Stimulated activated naive B cell treated with anti-CD40 and anti-IgM and Interleukin-4, amounts not matched to agents 10 μg/mL and 1 μg/mL and 100 μg/mL, for 72 hours (primary cell): ENCODE measurements around the gene USP28.

Experiments
- ATAC-seq, 2 donors: fragments of 150-1000 bp; cut with Tn5 transposase; replicated peaks; 2 replicates each; pipeline ENCODE4 v1.10.0; 2021; ENCODE audit warnings: moderate library complexity in 1 of 2
- DNase-seq: peaks from one replicate; pipeline ENCODE4 v3.0.0; 2021
- H3K27ac Mint-ChIP-seq: one replicate; pipeline ENCODE4 v1.8.0; 2022; ENCODE audit warnings: mild to moderate bottlenecking, mixed read lengths
- H3K27me3 Mint-ChIP-seq, 2 donors: one replicate each; pipeline ENCODE4 v1.8.0; 2022; ENCODE audit warnings: mixed read lengths in 2 of 2
- H3K36me3 Mint-ChIP-seq, 2 donors: one replicate each; pipeline ENCODE4 v1.8.0; 2022; ENCODE audit warnings: mixed read lengths in 2 of 2, mild to moderate bottlenecking in 1 of 2
- H3K4me1 Mint-ChIP-seq, 2 donors: one replicate each; pipeline ENCODE4 v1.8.0; 2022; ENCODE audit warnings: mixed read lengths in 2 of 2, mild to moderate bottlenecking in 1 of 2
- H3K4me3 Mint-ChIP-seq, 2 donors: one replicate each; pipeline ENCODE4 v1.8.0; 2022; ENCODE audit warnings: mild to moderate bottlenecking in 2 of 2, mixed read lengths in 2 of 2, moderate library complexity in 1 of 2
- H3K9me3 Mint-ChIP-seq, 2 donors: one replicate each; pipeline ENCODE4 v1.8.0; 2022; ENCODE audit warnings: mixed read lengths in 2 of 2, mild to moderate bottlenecking in 1 of 2

Gene USP28

DNA sequence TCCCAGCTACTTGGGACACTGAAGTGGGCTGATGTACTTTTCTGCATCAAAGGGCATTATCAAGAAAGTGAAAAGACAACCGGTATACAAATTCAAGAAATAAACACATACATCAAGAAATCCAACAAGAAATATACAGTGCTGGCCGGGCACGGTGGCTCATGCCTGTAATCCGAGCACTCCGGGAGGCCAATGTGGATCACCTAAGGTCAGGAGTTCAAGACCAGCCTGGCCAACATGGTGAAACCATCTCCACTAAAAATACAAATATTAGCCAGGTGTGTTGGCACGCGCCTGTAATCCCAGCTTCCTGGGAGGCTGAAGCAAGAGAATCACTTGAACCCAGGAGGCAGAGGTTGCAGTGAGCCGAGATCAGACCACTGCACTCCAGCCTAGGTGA, 9.5 kb downstream of the USP28 start:
- Mint-ChIP-seq H3K27ac (no peak overlapping the region), H3K4me3 (no peak overlapping the region), H3K9me3 (no peaks in the 10 kb centered on the region), H3K4me1 (peaks cover 20 to 39% of the 10 kb centered on the region in 2 donors), H3K27me3 (no peaks in the 10 kb centered on the region), H3K36me3 (peaks cover 19 to 20% of the 10 kb centered on the region in 2 donors)
- ATAC-seq (no peak), DNase-seq (no peak)

DNA sequence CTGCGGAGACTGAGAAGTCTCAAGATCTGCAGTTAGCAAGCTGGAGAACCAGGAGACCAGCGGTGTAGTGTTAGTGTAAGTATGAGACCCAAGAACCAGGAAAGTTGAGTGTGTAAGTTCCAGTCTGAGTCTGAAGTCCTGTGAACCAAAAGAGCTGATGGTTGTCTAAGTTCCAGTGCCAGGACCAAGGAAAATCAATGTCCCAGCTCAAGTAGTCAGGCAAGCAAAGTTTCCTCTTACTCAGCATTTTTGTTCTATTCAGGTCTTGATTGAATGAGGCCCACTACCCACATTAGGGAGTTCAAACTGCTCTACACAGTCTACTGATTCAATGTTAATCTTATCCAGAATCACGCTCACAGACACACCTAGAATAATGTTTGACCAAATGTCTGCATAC, 11.0 kb downstream of the USP28 start:
- Mint-ChIP-seq H3K4me3 (no peak overlapping the region), H3K27me3 (no peaks in the 10 kb centered on the region), H3K36me3 (peaks cover 17 to 19% of the 10 kb centered on the region in 2 donors), H3K27ac (no peak overlapping the region), H3K4me1 (peaks cover 21 to 38% of the 10 kb centered on the region in 2 donors), H3K9me3 (no peaks in the 10 kb centered on the region)
- DNase-seq, result no peak
- ATAC-seq, result no peak

- DNase-seq (no peak), ATAC-seq (no peak)
- Mint-ChIP-seq H3K27me3 (no peaks in the 10 kb centered on the region), H3K36me3 (peaks cover 14 to 16% of the 10 kb centered on the region in 2 donors), H3K4me3 (no peak overlapping the region), H3K27ac (no peak overlapping the region), H3K4me1 (peaks cover 19 to 39% of the 10 kb centered on the region in 2 donors), H3K9me3 (no peaks in the 10 kb centered on the region)
Observed at GRCh38 chr11:113862435-113862834, 12.9 kb downstream of the USP28 start.

DNA sequence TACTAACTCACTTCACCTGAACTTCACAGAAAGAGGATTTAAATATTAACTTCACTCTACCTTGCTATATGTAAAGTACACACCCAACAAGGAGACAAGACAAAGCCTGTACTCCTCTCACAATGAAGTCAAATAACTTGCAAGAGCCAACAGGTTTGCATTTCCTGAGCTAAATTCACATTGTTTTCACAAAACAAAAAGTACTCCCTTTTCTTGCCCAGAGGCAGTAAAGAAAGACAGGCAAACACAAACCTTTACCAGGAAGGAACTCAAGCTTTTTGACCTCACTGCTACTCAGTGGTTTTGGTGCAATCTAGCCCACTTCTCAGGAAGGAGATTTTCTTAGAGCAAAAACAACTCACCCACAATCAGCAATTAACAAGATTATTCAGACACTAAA, 15.7 kb downstream of the USP28 start:
- ATAC-seq, result peak in 1 of 2 donors; percentile 48
- Mint-ChIP-seq H3K4me1 (peaks cover 14 to 33% of the 10 kb centered on the region in 2 donors), H3K27me3 (no peaks in the 10 kb centered on the region), H3K36me3 (peaks cover 4 to 6% of the 10 kb centered on the region in 2 donors), H3K4me3 (peak overlapping the region in 1 of 2 donors; percentile 44), H3K27ac (peak overlapping the region; percentile 7), H3K9me3 (no peaks in the 10 kb centered on the region)
- no peak for DNase-seq

GRCh38 chr11:113856966-113857759, 18.2 kb downstream of the USP28 start:
- H3K36me3 Mint-ChIP-seq, result peaks cover 4 to 7% of the 10 kb centered on the region in 2 donors
- H3K4me1 Mint-ChIP-seq, result peaks cover 6 to 18% of the 10 kb centered on the region in 2 donors
- H3K9me3 Mint-ChIP-seq, result no peaks in the 10 kb centered on the region
- no peak overlapping the region for H3K4me3 Mint-ChIP-seq
- no peak overlapping the region for H3K27ac Mint-ChIP-seq
- ATAC-seq (no peak), DNase-seq (no peak)
- H3K27me3 Mint-ChIP-seq, result no peaks in the 10 kb centered on the region

DNA sequence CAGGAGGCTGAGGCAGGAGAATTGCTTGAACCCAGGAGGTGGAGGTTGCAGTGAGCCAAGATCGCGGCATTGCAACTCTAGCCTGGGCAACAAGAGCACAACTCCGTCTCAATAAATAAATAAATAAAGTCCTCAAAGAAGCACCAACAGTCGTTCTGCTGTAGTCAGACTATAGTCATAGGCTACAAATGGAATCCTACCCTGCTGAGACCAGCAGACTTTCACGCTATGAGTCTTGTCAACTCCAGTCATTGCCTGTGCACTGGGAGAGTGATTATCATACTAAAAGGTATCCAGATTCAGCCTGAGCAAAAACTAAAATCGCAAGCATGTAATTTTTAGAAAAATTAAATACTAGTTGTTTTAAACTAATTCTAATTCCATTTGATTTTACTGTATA, 19.6 kb downstream of the USP28 start:
- H3K4me1 Mint-ChIP-seq, result peaks cover 5 to 16% of the 10 kb centered on the region in 2 donors
- no peaks in the 10 kb centered on the region for H3K27me3 Mint-ChIP-seq
- H3K4me3 Mint-ChIP-seq, result no peak overlapping the region
- peaks cover 0 to under 1% of the 10 kb centered on the region in 2 donors for H3K9me3 Mint-ChIP-seq
- ATAC-seq, result no peak
- H3K27ac Mint-ChIP-seq, result no peak overlapping the region
- peaks cover 12 to 14% of the 10 kb centered on the region in 2 donors for H3K36me3 Mint-ChIP-seq
- DNase-seq, result no peak

DNA sequence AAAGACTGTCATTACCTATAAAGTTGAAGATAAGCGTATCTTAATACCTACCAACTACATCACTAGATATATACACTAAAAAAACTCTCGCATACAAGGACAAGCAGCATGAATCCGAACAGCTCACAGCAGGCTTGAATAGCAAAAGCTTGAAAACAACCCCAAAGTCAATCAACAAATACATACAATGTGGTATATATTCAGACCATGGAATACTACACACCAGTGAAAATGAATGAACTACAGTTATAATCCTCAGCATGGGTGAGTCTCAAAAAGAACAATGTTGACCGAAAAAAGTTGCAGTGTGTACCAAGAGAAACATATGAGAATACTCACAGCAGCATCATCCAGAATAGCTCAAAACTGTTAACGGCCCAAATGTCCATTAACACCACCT, 25.2 kb downstream of the USP28 start:
- Mint-ChIP-seq H3K9me3 (peaks cover 2 to 7% of the 10 kb centered on the region in 2 donors), H3K27ac (no peak overlapping the region), H3K4me1 (peaks cover 14 to 24% of the 10 kb centered on the region in 2 donors), H3K36me3 (peaks cover 32 to 53% of the 10 kb centered on the region in 2 donors), H3K4me3 (no peak overlapping the region), H3K27me3 (no peaks in the 10 kb centered on the region)
- DNase-seq (no peak), ATAC-seq (no peak)

DNA sequence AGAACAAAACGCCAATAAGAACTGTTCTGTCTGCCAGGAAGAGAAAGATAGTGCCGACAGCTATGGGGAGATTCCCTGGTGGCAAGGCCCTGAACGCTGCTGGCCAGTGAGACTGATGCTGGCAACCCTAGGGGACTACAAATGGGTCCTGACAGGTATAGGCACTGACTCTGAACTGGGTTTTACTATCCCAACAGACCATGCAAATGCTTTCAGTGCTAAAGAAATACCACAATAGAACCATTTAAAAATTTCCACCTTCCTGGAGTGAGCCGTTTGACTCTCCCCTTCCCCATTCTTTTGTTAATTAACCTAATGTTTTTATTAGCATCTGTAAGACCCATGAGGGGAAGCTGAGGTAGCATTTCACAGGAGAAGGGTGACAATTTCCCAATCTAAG, 25.7 kb downstream of the USP28 start:
- H3K4me3 Mint-ChIP-seq, result no peak overlapping the region
- peaks cover 2 to 7% of the 10 kb centered on the region in 2 donors for H3K9me3 Mint-ChIP-seq
- DNase-seq (no peak), ATAC-seq (no peak)
- H3K27me3 Mint-ChIP-seq, result no peaks in the 10 kb centered on the region
- peaks cover 32 to 53% of the 10 kb centered on the region in 2 donors for H3K36me3 Mint-ChIP-seq
- H3K27ac Mint-ChIP-seq, result no peak overlapping the region
- H3K4me1 Mint-ChIP-seq, result peaks cover 14 to 24% of the 10 kb centered on the region in 2 donors

- H3K27me3 Mint-ChIP-seq, result no peaks in the 10 kb centered on the region
- no peak for DNase-seq
- peaks cover 37 to 60% of the 10 kb centered on the region in 2 donors for H3K36me3 Mint-ChIP-seq
- no peak for ATAC-seq
- peak overlapping the region; percentile 93 for H3K27ac Mint-ChIP-seq
- H3K9me3 Mint-ChIP-seq, result peaks cover 2 to 7% of the 10 kb centered on the region in 2 donors
- H3K4me1 Mint-ChIP-seq, result peaks cover 14 to 24% of the 10 kb centered on the region in 2 donors
- no peak overlapping the region for H3K4me3 Mint-ChIP-seq
Observed at GRCh38 chr11:113847580-113847979, 27.8 kb downstream of the USP28 start.

DNA sequence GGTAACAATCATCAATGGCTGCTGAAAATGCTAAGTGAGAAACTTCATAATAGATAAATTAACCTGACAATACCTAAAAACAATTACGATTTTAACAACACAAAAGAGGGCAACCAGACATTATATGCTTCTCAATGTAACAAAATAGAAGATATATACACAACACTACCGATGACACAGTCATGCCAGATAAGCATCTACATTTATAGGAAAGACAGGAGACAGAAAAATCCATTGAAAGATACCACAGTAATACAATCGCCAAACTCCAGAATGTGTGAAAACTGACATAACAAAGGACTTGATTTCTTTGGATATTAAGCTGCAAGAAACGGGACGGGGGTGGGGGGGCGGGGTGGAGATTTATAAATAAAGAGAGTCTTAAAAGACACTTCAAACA, 28.3 kb downstream of the USP28 start:
- ATAC-seq (no peak), DNase-seq (no peak)
- Mint-ChIP-seq H3K27me3 (no peaks in the 10 kb centered on the region), H3K9me3 (peaks cover 2 to 7% of the 10 kb centered on the region in 2 donors), H3K4me3 (no peak overlapping the region), H3K36me3 (peaks cover 35 to 60% of the 10 kb centered on the region in 2 donors), H3K27ac (peak overlapping the region; percentile 15), H3K4me1 (peaks cover 14 to 24% of the 10 kb centered on the region in 2 donors)

DNA sequence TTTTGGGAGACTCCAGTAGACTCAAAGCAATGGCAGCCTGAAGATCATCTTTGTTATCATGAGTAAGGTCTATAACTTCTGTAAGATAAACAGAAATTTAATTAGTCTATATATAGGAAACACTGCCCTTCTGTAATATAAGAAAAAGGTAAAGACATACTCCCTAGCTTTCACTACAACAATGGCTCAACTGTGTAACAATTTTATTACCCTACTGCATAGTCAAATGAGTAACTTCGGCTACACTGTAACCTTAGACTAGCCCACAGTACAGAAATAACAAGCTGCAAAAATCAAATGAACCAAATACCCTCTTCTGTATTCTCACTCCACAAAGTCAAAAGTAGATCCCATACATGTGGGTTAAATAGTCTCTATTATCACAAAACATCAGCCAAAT, 33.7 kb downstream of the USP28 start:
- Mint-ChIP-seq H3K4me3 (peak overlapping the region in 1 of 2 donors; percentile 5), H3K27ac (peak overlapping the region; percentile 71), H3K27me3 (no peaks in the 10 kb centered on the region), H3K36me3 (peaks cover 21 to 31% of the 10 kb centered on the region in 2 donors), H3K4me1 (peaks cover 12 to 23% of the 10 kb centered on the region in 2 donors), H3K9me3 (no peaks in the 10 kb centered on the region)
- no peak for DNase-seq
- no peak for ATAC-seq

- H3K27ac Mint-ChIP-seq, result no peak overlapping the region
- H3K4me3 Mint-ChIP-seq, result peak overlapping the region in 1 of 2 donors; percentile 5
- DNase-seq (no peak), ATAC-seq (no peak)
- peaks cover 21 to 28% of the 10 kb centered on the region in 2 donors for H3K36me3 Mint-ChIP-seq
- no peaks in the 10 kb centered on the region for H3K27me3 Mint-ChIP-seq
- no peaks in the 10 kb centered on the region for H3K9me3 Mint-ChIP-seq
- H3K4me1 Mint-ChIP-seq, result peaks cover 11 to 23% of the 10 kb centered on the region in 2 donors
Observed at GRCh38 chr11:113840932-113841664, 34.3 kb downstream of the USP28 start.

GRCh38 chr11:113839842-113840241, 35.5 kb downstream of the USP28 start:
- H3K27me3 Mint-ChIP-seq, result no peaks in the 10 kb centered on the region
- peak overlapping the region; percentile 1 to 33 for H3K4me3 Mint-ChIP-seq
- peak; percentile 58 for DNase-seq
- H3K4me1 Mint-ChIP-seq, result peaks cover 11 to 23% of the 10 kb centered on the region in 2 donors
- H3K9me3 Mint-ChIP-seq, result no peaks in the 10 kb centered on the region
- peaks cover 24 to 27% of the 10 kb centered on the region in 2 donors for H3K36me3 Mint-ChIP-seq
- peak overlapping the region; percentile 72 for H3K27ac Mint-ChIP-seq
- peak; percentile 99 for ATAC-seq

DNA sequence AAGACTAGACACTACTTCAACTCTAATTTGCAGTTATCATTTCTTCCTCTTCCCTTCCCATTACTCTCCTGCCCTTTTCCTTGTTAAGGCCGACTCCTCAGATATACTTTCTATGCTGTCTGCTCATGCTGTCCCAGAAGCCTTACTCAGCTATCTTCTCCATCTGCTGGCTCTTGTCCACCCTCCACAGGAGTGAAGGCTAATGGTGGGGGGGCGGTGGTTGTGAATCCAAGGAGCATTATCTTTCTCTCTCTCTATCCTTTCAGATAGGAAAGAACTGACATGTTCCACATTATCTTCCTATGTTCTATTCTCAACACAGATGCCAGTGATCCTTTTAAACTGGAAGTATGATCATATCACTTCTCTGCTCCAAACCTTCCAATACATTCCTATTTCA, 37.4 kb downstream of the USP28 start:
- Mint-ChIP-seq H3K36me3 (peaks cover 20 to 25% of the 10 kb centered on the region in 2 donors), H3K9me3 (no peaks in the 10 kb centered on the region), H3K27ac (no peak overlapping the region), H3K4me1 (peaks cover 14 to 23% of the 10 kb centered on the region in 2 donors), H3K4me3 (no peak overlapping the region), H3K27me3 (no peaks in the 10 kb centered on the region)
- ATAC-seq (no peak), DNase-seq (no peak)
